H1 (cell line): ENCODE measurements around the gene LINGO4.

ENCODE experiments used
- CEBPB ChIP-seq: IDR thresholded peaks from 2 replicates; pipeline ENCODE4 v1.6.1; 2012; ENCODE audit warnings: low read depth, low read length
- CHD2 ChIP-seq: IDR thresholded peaks from 2 replicates; pipeline ENCODE4 v1.6.1; 2012; ENCODE audit warnings: low read length, improper control_type of control experiment
- FOSL1 ChIP-seq: IDR thresholded peaks from 2 replicates; pipeline ENCODE4 v1.6.1; 2011; ENCODE audit warnings: mild to moderate bottlenecking, low read depth, low read length, moderate library complexity; ENCODE audit not compliant: insufficient read depth
- PHF8 ChIP-seq: fragments of 200-600 bp; sonication (generic); conservative IDR thresholded peaks from 2 replicates; pipeline ENCODE4 v1.7.1; 2012; ENCODE audit warnings: low read depth, mild to moderate bottlenecking, inconsistent platforms, low read length, moderate library complexity
- POLR2AphosphoS5 ChIP-seq: IDR thresholded peaks from 2 replicates; pipeline ENCODE4 v1.6.1; 2011; ENCODE audit warnings: low read depth, low read length
- TCF12 ChIP-seq: IDR thresholded peaks from 2 replicates; pipeline ENCODE4 v1.6.1; 2011; ENCODE audit warnings: low read depth, mild to moderate bottlenecking, low read length
- YY1 ChIP-seq: IDR thresholded peaks from 2 replicates; pipeline ENCODE4 v1.6.1; 2011; ENCODE audit warnings: low read depth, mild to moderate bottlenecking, low read length
- TF ChIP-seq, protein P1 (sequence below), 3 experiments: IDR thresholded peaks; 1 replicate in 2 of 3; 2 replicates in 1 of 3; pipeline versions ENCODE4 v1.5.1 to v1.6.1; 2011; ENCODE audit warnings: low read length in 3 of 3, mild to moderate bottlenecking in 3 of 3, inconsistent platforms in 2 of 3, low read depth in 1 of 3, moderate library complexity in 1 of 3; ENCODE audit not compliant: insufficient read depth in 1 of 3; ENCODE audit errors: control extremely low read depth in 1 of 3

DNA sequence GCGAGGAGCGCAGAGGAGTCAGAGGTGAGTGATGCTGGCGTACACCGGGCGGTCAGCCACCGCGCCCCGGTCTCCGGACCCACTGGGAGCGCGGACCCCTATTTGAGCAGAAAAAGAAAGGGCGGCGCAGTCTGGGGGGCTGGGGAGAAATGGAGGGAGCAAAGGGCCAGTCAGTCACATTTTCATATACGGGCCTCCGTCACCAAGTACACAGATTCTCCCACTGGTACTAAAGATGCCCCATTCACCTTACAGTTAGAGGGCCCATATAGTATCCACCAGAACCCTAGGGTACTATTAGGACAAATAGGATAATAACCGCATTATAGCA, 33.8 kb upstream of the LINGO4 start:
- TF ChIP-seq, protein P1, sequence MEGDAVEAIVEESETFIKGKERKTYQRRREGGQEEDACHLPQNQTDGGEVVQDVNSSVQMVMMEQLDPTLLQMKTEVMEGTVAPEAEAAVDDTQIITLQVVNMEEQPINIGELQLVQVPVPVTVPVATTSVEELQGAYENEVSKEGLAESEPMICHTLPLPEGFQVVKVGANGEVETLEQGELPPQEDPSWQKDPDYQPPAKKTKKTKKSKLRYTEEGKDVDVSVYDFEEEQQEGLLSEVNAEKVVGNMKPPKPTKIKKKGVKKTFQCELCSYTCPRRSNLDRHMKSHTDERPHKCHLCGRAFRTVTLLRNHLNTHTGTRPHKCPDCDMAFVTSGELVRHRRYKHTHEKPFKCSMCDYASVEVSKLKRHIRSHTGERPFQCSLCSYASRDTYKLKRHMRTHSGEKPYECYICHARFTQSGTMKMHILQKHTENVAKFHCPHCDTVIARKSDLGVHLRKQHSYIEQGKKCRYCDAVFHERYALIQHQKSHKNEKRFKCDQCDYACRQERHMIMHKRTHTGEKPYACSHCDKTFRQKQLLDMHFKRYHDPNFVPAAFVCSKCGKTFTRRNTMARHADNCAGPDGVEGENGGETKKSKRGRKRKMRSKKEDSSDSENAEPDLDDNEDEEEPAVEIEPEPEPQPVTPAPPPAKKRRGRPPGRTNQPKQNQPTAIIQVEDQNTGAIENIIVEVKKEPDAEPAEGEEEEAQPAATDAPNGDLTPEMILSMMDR (IDR thresholded peaks at IDR 0.05; ENCODE audit: control extremely low read depth in 1 of 3, insufficient read depth in 1 of 3, low read depth in 1 of 3, low read length in 3 of 3) = no peak
- no peak for TF ChIP-seq YY1
- TF ChIP-seq POLR2AphosphoS5 = no peak
- TF ChIP-seq TCF12 = no peak
- no peak for TF ChIP-seq FOSL1
- no peak for TF ChIP-seq PHF8
- no peak for TF ChIP-seq CEBPB
- no peak for TF ChIP-seq CHD2
